Umbilical cord (tissue), 2 donors: Measurements from ENCODE around the gene OSM. TPM values are rescaled to one million over a fixed set of nuclear protein-coding genes. Genes with fewer than 3 reads are reported as not detected.
"Not testable (repeated sequence)": the region's sequence is repeated elsewhere in the genome, so short reads cannot be mapped to it uniquely, and the experiment has no call there.

Source experiments
- DNase-seq: peaks from one replicate; pipeline ENCODE4 v3.0.0-alpha.2; 2015; ENCODE audit warnings: low spot score
- total RNA-seq: library from RNA; depleted of rRNA; stranded (reverse); fragments of >200 nt; gene quantifications from one replicate; pipeline ENCODE4 v1.2.3, GENCODE V29; 2014; ENCODE audit warnings: low replicate concordance; ENCODE audit not compliant: insufficient read depth

Gene OSM
- total RNA-seq, 1 donor from 2014 or later, result 4.8 TPM

GRCh38 chr22:30227438-30228228 lies 39.0 kb downstream of the OSM start:
- no peak for DNase-seq

- DNase-seq, result no peak
Observed at GRCh38 chr22:30226192-30226832, 40.3 kb downstream of the OSM start.

GRCh38 chr22:30225220-30225927 lies 41.3 kb downstream of the OSM start:
- no peak for DNase-seq

- DNase-seq, result no peak
Observed at GRCh38 chr22:30224161-30224857, 42.3 kb downstream of the OSM start.

GRCh38 chr22:30223303-30223702 lies 43.3 kb downstream of the OSM start:
- no peak for DNase-seq

- no peak for DNase-seq
Observed at GRCh38 chr22:30222321-30222720, 44.3 kb downstream of the OSM start.

- DNase-seq, result no peak
Observed at GRCh38 chr22:30221121-30221992, 45.3 kb downstream of the OSM start.

- DNase-seq, result no peak
Observed at GRCh38 chr22:30220338-30221012, 46.2 kb downstream of the OSM start.

GRCh38 chr22:30219668-30220278 lies 46.9 kb downstream of the OSM start:
- DNase-seq, result no peak

GRCh38 chr22:30219049-30219654 lies 47.5 kb downstream of the OSM start:
- DNase-seq, result no peak

- DNase-seq, result peak; percentile 47
Observed at GRCh38 chr22:30217698-30218560, 48.7 kb downstream of the OSM start.

GRCh38 chr22:30216710-30217109 lies 49.9 kb downstream of the OSM start:
- no peak for DNase-seq

- DNase-seq, result not testable (repeated sequence)
Observed at GRCh38 chr22:30216272-30216671, 50.4 kb downstream of the OSM start.

- no peak for DNase-seq
Observed at GRCh38 chr22:30214703-30215407, 51.8 kb downstream of the OSM start.

- DNase-seq, result no peak
Observed at GRCh38 chr22:30212996-30213441, 53.6 kb downstream of the OSM start.
